Omental fat pad (tissue), 4 donors: ENCODE data around the gene RFNG. TPM values are rescaled to one million over a fixed set of nuclear protein-coding genes. Genes with fewer than 3 reads are reported as not detected.

Experiments used
- ATAC-seq: fragments of 150-250 bp; one replicate; pipeline ENCODE4 v1.9.1; 2016; ENCODE audit warnings: mild to moderate bottlenecking, moderate library complexity; ENCODE audit not compliant: low FRiP score
- DNase-seq: peaks from one replicate; pipeline ENCODE4 v3.0.0-alpha.2; 2019; ENCODE audit warnings: low spot score
- total RNA-seq, 4 donors: library from RNA; depleted of rRNA; stranded (reverse); fragments of >200 nt; gene quantifications; one replicate each; pipeline ENCODE4 v1.1.0, GENCODE V29; 2016
- TF ChIP-seq, protein P1 (sequence below), 3 donors: fragments of 450-650 bp; IDR thresholded peaks; one replicate each; pipeline ENCODE4 v1.5.1; 2016 to 2017; ENCODE audit warnings: antibody characterized with exemption in 3 of 3, mild to moderate bottlenecking in 3 of 3, moderate library complexity in 2 of 3

The RFNG gene
- total RNA-seq, 4 donors from 2014 or later: 20.2 to 51.3 (median 32.0) TPM

DNA sequence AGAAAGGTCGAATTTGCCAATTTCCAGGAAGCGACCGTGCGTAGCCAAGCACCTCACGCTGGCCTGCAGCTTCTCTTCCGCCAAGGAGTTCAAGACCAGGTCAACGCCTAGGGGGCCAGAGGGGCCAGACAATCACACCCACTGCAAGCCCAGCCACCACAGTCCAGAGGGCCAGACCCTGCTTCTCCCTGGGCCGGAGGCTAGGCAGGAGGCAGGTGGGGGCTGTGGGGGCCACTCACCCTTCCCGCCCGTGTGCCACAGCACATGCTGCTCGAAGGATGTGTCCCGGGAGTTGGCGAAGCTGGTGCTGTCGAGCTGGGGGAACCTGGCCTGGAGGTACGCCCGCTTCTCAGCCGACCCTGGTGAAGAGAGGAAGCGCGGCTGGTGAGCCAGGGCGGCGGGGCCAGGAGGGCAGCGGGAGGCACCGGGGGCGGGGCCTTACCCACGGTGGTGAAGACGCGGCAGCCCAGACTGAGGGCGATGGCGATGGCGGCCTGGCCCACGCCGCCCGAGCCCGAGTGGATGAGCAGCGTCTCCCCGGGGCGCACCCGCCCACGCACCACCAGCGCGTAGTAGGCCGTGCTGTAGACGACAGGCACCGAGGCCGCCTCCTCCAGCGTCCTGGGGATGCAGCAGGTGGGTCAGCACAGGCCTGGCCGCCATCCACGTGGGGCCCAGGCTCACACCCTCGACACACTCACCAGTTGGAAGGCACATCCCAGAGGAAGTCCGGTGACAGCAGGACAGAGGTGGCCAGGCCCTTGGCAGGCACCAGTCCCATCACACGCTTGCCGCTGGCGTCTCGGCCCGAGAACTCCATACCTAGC lies 32.1 kb upstream of the RFNG start:
- TF ChIP-seq, protein P1, sequence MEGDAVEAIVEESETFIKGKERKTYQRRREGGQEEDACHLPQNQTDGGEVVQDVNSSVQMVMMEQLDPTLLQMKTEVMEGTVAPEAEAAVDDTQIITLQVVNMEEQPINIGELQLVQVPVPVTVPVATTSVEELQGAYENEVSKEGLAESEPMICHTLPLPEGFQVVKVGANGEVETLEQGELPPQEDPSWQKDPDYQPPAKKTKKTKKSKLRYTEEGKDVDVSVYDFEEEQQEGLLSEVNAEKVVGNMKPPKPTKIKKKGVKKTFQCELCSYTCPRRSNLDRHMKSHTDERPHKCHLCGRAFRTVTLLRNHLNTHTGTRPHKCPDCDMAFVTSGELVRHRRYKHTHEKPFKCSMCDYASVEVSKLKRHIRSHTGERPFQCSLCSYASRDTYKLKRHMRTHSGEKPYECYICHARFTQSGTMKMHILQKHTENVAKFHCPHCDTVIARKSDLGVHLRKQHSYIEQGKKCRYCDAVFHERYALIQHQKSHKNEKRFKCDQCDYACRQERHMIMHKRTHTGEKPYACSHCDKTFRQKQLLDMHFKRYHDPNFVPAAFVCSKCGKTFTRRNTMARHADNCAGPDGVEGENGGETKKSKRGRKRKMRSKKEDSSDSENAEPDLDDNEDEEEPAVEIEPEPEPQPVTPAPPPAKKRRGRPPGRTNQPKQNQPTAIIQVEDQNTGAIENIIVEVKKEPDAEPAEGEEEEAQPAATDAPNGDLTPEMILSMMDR (IDR thresholded peaks at IDR 0.05): no peak
- DNase-seq (no peak), ATAC-seq (no peak)

DNA sequence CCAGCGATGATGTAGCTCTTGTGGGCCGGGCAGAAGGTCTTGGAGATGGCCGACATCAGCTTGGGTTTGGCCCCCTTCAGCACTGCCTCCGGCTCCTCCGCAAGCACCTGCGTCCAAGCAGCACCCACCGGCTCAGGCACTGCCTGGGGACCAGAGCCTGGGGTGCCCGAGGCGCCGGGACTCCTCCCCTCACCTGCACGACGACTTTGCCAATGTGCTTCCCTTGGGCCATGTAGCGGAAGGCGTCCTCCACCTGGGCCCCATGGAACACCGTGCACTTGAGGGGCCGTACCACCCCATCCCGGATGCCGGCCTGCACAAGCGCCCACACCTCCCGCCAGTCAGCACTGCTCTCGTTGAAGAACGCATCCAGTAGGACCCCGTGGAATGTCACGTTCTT lies 31.4 kb upstream of the RFNG start:
- DNase-seq (no peak), ATAC-seq (no peak)
- TF ChIP-seq, protein P1 (IDR thresholded peaks at IDR 0.05): no peak

DNA sequence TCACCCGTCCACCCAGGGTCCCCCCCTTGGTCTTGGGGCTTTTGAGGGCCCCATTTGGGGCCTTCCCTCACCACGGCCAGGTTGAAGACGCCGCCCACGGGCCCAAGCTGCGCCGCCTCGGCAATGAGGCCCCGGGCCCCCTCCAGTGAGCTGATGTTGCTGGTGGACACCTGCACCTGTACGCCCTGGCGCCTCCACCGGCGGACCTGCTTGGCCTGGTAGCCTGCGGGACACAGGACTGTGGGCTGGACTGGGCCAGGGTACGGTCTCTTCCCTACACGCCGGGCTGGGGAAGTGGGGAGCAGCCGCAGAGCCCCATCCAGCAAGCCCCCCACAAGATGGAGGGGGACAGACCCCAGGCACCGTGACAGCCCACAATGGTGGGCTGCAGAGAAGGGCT lies 30.8 kb upstream of the RFNG start:
- no peak for DNase-seq
- no peak for ATAC-seq
- TF ChIP-seq, protein P1 (IDR thresholded peaks at IDR 0.05): no peak

DNA sequence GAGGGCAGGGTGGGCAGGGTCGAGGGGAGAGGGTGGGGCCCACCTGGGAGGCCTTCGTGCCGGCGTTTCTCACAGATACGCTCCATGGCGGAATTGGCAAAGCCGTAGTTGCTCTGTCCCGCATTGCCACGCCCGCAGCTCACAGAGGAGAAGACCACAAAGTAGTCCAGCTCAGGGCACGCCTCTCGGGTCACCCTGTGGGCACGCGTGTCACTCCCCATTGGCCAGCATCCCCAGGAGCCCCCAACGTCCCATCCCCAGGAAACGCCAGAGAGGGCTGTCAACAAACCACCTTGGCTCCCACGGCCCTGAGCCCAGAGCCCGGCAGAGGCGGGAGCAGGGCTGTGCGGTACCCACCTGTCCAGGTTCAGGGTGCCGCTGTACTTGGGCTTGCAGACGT lies 30.4 kb upstream of the RFNG start:
- ATAC-seq: no peak
- TF ChIP-seq, protein P1 (IDR thresholded peaks at IDR 0.05): no peak
- DNase-seq: no peak

DNA sequence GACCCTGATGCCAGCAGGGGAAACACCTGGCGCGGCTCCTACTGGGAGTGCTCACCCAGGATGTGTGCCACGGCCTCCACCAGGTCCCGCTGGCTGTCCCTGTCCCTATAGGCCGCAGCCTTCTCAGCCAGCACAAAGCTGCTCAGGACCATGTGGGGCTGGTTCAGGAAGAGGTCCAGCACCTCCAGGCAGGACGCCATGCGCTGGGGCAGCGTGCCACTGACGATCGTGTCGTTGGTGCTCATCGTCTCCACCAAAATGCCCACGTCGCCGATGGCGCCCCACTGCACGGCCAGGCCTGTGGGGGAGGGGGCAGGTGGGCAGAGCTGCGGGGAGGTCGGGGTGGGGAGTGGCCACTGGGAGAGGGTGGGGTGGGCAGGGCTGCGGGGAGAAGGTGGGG lies 29.9 kb upstream of the RFNG start:
- ATAC-seq (no peak), DNase-seq (no peak)
- TF ChIP-seq, protein P1 (IDR thresholded peaks at IDR 0.05): no peak

DNA sequence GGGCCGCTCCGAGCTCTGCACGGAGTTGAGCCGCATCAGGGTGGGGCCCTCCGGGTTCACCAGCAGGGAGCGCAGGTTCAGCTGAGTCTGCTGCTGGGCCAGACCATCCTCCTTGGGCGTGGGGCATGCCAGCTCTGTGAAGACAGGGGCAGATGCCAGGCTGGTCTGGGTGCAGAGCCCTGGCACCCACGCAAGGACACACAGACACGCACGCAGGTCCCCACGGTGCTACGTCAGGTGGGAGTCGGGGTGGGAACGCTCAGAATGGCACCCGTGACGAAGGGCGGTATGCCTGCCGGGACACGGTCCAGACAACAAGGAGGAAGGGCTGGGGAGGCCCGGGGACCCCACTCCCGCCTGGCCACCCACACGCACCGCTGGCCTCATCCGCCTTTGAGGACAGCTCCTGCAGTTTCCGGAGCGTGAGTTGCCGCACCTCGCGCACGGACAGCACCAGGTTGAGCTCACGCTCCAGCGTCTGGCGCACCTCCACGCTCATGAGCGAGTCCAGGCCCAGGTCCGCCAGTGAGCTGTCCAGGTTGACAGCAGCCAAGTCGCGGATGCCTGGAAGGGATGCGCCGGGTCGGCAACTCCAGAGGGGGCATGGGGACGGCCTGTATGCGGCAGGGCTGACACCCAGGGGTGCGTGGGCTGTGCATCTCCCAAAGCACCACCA lies 29.3 kb upstream of the RFNG start:
- TF ChIP-seq, protein P1 (IDR thresholded peaks at IDR 0.05): no peak
- no peak for ATAC-seq
- no peak for DNase-seq
